Left renal cortex interstitium (tissue), 4 donors: ENCODE results near the gene SPEN. TPM values are rescaled to one million over a fixed set of nuclear protein-coding genes. Genes with fewer than 3 reads are reported as not detected.
A peak's percentile ranks its signal among the peaks of the same experiment; 100 is the strongest.
"Not testable (repeated sequence)": the region's sequence is repeated elsewhere in the genome, so short reads cannot be mapped to it uniquely, and the experiment has no call there.

Experiments
- DNase-seq, 4 donors: peaks; one replicate each; pipeline ENCODE4 v3.0.0-alpha.2; 2013; ENCODE audit warnings: low read depth in 4 of 4, low spot score in 2 of 4, missing footprints in 1 of 4
- polyA plus RNA-seq, 4 donors: library from polyadenylated mRNA; unstranded; fragments of 120-200 nt; gene quantifications; one replicate each; pipeline ENCODE4 v1.2.1, GENCODE V29; 2013; ENCODE audit not compliant: insufficient read length in 4 of 4

Gene SPEN, protein sequence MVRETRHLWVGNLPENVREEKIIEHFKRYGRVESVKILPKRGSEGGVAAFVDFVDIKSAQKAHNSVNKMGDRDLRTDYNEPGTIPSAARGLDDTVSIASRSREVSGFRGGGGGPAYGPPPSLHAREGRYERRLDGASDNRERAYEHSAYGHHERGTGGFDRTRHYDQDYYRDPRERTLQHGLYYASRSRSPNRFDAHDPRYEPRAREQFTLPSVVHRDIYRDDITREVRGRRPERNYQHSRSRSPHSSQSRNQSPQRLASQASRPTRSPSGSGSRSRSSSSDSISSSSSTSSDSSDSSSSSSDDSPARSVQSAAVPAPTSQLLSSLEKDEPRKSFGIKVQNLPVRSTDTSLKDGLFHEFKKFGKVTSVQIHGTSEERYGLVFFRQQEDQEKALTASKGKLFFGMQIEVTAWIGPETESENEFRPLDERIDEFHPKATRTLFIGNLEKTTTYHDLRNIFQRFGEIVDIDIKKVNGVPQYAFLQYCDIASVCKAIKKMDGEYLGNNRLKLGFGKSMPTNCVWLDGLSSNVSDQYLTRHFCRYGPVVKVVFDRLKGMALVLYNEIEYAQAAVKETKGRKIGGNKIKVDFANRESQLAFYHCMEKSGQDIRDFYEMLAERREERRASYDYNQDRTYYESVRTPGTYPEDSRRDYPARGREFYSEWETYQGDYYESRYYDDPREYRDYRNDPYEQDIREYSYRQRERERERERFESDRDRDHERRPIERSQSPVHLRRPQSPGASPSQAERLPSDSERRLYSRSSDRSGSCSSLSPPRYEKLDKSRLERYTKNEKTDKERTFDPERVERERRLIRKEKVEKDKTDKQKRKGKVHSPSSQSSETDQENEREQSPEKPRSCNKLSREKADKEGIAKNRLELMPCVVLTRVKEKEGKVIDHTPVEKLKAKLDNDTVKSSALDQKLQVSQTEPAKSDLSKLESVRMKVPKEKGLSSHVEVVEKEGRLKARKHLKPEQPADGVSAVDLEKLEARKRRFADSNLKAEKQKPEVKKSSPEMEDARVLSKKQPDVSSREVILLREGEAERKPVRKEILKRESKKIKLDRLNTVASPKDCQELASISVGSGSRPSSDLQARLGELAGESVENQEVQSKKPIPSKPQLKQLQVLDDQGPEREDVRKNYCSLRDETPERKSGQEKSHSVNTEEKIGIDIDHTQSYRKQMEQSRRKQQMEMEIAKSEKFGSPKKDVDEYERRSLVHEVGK (N-terminal part only)
- 10 to 100 TPM; 46.9 to 70.6 (median 58.3) TPM for polyA plus RNA-seq

DNA sequence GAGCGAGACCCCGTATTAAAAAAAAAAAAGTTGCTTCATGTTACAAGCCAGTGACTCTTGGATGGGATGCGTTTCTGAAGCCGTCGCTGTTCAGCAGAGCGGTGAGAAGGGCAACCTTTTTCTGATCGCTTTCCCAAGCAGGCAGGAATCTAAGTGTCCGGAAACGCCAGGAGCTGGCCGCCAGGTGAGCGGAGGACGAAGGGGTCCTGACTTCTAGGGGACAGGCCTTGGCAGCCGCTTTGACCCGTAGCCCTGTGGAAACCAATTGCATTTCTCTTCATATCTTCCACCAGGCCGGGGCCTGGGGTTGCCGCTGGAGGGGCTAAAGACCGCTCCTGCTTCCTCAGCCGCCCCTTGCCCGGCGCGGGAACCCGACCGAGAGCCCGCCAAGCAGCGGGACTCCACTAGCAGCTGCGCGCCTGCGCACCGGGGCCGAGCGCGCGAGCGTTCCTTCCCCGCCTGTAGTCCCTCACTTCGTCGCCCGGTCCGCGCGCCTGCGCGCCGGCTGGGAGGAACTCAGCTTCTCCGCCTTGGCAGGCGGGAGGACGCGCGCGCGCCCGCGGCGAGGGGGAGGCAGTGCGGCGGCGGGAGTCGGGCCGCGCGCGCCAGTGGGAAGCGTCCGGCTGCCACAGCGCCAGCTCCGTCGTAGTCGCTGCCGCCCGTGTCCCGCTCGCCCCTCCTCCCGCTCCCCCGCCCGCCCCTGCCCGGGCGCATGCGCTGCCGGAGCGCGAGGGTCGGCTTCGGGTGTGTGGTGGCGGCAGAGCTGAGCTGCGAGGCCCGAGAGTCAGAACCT, at the start of gene SPEN:
TSS of gene SPEN (plus strand) at position 608 of the 793 bp plus-strand sequence. CDS start 361 bp downstream, outside the sequence.
- peak in 3 of 4 donors; percentile 86 to 98 (median 95) for DNase-seq

DNA sequence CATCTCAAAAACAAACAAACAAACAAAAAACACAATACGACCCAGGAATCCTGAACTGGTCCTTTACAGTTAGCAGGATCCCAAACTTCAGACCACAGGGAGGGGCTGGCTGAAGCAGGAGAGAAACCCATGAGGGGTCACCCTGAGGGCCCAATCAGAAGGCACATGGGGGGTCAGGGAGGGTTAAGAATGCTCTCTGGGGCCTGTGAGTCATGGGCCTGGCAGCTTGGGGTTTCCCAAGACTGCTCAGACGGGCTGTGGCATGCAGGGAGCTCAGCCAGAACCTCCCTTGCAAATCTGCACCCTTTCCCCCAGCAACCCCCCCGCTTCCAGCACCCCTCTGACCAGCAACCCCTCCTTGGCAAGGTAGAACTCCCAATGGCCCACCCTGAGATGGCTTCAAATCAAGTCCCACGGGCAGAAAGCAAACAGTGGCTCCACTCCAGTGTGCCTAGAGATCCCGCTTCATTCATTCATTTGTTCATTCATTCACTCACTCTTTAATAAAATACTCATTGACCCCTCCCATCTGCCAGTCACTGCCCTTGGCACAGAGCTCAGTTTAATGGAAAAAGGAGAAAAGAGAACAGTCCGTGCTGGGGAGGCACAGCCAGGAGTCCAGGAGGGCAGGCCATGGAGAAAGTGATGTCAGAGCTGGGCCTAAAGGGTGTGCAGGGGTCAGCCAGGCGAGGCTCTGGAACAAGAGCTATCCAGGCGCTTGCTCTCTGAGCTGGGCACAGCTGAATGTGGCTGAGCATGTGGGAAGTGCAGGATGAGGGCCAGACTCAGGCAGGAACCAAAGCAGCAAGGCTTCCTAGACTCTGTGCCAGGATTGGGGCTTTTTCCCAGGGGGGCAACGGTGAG, 48.3 kb upstream of the SPEN start:
- no peak for DNase-seq

DNA sequence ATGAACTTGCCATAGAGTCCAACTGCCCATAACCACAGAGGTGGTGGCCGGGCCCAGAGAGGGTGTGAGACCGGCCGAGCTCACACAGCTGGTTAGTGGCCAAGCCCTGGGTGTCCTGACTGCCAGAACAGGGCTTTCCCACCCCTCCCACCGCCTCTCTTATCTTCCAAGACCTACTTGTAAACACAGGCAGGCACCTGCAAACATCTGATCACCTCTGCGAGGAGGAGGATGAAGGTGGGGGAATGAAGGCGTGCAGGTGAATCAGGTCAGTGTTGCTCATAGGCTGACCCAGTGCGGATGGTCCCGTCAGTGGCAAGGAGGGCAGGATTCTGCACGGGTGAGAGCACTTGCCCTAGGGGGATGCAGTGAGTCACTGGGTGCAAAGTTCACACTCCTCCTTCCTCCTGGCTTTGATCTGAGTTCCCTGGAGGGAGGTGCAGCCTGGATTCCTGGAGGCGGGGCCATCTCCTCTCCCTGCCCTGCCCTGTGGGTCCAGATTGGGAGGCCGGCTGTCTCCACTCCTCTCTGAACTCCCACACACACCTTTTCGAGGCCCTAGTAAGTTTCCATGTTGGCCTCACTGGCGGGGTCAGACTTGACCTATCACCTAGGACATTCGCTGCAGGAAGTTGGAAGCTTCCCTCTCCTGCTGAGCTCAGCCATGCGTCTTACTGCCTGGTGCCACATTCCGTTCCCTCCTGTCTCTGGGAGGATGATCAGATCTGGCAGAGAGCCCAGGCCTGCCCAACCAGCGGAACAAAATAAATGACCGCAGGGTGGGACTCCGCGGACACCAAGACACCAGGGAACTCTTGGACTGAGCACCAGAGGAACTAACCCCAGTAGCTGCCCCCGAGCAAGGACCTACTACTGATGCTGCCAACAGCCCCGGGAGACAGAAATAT, 47.3 kb upstream of the SPEN start:
- DNase-seq, result peak in 2 of 4 donors; percentile 56 to 74

DNA sequence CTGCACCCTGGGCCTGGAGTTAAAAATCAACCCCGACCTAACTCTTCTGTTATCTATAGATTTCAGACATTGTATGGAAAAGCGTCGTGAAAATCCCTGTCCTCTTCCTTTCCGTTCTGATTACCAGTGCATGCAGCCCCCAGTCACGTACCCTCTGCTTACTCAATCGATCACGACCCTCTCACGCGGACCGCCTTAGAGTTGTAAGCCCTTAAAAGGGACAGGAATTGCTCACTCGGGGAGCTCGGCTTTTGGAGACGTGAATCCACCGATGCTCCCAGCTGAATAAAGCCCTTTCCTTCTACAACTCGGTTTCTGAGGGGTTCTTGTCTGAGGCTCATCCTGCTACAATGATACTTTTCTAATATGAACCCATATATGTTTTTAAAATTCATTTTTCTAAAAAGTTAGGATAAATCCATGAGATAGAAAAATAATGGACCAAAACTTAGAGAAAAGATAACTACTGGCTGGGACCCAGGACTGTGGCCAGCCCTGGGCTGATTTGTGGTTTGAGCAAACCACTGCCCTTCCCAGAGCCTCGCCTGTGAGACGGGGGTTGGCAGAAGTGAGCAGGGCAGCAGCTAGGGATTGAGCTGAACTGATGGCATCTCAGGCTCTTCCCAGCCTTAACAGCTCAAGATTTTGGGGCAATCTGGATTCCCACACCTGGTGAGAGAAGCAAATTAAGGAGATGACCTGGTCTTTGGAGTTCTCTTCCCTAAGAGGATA, 45.1 kb upstream of the SPEN start:
- DNase-seq, result no peak

DNA sequence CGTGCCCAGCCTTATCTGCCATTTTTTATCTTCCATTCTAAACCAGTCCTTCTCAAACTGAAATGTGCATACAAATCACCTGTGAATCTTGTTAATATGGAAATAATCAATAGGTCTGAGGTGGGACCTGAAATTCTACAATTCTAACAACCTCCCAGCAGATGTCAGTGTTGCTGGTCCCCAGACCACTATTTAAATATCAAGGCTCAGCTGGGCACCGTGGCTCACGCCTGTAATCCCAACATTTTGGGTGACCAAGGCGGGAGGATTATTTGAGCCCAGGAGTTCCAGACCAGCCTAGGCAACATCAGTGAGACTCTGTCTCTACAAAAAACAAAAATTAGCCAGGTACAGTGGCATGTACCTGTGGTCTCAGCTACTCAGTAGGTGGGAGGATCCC, 44.1 kb upstream of the SPEN start:
- DNase-seq, result no peak

DNA sequence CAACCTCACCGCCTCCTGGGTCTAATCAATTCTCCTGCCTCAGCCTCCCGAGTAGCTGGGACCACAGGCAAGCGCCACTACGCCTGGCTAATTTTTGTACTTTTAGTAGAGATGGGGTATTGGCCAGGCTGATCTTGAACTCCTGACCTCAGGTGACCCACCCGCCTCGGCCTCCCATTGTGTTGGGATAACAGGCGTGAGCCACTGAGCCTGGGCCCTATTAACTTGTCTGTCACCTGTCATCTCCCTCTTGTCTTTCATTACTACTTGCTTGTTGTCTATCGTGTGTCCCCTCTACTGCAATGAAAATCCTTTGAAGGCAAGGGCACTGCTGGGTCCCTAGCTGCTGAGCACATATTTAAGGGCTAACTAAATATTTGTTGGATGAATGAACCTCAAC, 43.4 kb upstream of the SPEN start:
- DNase-seq, result no peak

DNA sequence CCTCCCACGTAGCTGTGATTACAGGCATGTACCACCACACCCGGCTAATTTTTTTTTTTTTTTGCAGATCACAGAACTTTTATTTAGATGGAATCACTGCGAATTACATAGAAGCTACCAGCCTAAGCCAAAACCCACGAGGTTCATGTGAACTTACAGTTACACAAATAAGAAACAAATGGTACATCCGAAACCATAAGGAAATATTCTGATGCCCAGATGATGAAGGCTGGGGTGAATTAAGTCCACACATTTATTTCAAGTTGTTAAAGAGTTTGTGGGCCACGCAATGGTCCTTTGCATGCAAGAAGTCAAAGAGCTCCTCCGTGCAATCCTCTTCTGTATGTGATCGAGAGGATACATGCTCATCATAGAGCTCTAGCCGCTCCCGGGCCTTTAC, 40.4 kb upstream of the SPEN start:
- no peak for DNase-seq

DNA sequence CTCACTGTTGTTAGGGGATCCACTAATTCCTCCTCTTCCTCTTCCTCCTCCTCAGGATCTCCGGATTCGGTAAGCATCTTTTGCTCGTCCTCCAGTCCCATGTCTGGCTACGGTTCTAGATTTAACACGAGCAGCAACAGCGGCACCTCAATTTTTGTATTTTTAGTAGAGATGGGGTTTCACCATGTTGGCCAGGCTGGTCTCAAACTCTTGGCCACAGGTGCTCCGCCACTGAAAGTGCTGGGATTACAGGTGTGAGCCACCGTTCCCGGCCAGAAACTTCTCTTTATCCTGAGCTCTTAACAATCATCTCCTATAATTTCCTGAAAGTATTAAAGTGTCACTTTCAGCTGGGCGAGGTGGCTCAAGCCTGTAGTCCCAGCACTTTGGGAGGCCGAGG, 40.0 kb upstream of the SPEN start, which contains the start of gene UQCRHL:
TSS of gene UQCRHL (minus strand) at position 101 of the 400 bp plus-strand sequence. CDS start at position 101, 0 bp downstream.
- DNase-seq, result not testable (repeated sequence)

DNA sequence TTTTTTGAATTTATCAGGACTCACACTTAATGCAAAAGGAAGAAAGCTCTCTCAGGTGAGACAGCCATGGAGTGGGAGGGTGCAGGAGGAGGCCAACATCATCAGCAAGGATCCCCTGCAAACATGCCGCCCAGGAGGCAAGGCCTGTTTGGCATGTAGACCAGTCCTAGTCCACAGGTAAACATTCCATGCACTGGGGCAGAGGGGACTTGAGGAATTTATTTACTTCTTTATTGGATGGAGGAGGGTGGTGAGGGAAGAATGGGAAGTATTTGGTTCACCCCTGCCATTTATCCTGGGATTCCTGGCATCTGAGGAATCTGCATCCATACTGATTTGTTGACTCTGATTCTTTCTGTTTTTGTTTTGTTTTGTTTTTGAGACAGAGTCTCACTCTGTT, 38.6 kb upstream of the SPEN start:
- DNase-seq, result no peak

DNA sequence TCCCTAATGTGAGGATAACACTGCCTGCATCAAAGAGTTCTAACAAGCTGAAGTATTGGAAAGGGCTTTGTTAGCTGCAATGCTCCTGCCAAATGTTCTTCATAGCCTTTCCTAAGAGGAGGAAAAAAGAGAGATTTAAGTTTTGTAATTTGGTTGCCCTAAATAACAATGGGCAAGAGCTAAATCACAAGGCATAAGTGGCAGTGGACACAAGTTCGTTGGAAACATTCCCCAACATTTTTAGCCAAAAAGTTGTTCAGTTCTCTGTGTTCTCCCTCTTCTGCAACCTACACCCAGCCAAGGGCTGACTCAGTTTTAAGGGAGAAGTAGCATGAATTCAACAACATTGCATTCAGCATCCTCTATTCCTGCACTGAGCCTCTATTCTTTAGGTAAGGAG, 37.4 kb upstream of the SPEN start:
- DNase-seq, result no peak

DNA sequence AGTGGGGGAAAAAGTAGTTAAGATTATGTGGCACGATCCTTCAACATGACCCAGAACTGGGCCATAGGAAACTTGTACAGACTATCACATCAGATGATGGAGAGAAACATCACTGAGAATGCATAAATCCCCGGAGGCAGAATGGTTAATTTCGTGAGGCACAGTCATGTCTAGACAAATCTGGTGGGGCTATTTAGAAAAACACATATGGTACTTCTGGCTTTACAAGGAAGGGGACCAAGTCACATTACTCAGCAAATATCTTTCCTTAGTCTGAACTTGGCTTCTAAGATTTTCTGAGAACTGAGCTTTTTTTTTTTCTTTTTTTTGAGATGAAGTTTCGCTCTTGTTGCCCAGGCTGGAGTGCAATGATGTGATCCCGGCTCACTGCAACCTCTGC, 30.8 kb upstream of the SPEN start:
- DNase-seq, result no peak

DNA sequence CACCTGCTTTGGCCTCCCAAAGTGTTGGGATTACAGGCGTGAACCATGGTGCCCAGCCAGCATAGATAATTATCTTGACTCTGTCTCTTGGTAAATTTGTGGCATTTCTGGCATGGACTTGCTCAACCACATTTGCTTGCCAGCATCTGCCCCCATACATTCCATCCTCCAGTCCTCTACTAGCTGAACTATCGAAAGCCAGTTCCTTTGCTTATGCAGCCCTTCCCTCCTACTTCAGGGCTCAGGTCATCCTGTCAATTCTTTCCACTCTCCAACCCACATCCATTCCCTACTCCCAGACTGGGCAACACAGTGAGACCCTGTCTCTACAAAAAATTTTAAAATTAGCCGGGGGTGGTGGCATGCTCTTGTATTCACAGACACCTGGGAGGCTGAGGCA, 27.0 kb upstream of the SPEN start:
- no peak for DNase-seq

DNA sequence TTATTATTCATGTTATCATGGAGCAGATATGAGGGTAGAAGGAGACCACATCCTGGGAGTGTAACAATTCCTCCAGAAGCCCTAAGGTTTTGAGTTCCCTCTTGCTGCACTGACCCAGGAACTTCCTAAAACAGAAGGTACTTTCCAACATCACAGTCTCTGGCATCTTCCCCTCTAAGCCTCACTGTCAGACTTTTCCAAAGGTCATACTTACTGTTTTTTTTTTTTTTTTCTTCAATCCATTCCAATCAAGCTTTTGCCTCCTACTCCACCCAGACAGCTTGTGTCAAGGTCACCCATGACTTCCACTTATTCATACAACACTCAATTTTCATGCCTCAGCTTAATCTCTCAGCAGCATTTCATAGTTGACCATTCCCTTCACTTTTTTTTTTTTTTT, 21.7 kb upstream of the SPEN start:
- no peak for DNase-seq

DNA sequence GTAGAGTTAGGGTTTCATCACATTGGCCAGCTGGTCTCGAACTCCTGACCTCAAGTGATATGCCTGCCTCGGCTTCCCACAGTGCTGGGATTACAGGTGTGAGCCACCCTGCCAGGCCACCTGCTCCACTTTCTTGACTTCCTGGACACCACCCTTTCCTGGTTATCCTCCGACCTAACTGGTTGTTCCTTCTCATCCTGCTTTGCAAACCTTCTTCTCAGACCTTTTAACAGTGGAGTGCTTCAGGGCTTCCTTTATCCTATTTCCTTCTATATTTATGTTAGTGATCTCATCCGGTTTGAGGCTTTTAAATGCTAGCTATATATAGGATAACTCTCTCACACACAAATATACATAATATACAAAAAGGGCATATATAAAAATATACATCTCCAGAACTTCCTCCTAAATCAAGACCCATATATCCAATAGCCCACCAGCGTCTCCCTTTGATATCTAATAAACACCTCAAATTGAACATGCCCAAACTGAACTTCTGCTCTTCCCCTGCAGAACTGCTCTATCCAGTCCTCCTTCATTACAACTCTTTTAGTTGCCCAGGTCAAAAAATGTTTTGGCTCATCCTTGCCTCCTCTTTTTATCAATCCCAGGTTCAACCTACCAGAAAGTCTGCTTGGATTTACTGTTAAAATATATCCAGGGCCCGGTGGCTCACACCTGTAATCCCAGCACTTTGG, 20.5 kb upstream of the SPEN start:
- no peak for DNase-seq

DNA sequence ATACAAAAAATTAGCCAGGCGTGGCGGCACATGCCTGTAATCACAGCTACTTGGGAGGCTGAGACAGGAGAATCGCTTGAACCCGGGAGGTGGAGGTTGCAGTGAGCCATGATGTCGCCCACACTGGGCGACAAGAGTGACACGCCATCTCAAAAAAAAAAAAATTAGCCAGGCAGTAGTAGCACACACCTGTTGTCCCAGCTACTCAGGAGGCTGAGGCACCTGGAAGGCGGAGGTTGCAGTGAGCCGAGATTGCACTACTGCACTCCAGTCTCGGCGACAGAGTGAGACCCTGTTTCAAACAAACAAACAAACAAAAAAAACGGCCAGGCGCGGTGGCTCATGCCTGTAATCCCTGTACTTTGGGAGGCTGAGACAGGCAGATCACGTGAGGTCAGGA, 19.9 kb upstream of the SPEN start:
- not testable (repeated sequence) for DNase-seq

DNA sequence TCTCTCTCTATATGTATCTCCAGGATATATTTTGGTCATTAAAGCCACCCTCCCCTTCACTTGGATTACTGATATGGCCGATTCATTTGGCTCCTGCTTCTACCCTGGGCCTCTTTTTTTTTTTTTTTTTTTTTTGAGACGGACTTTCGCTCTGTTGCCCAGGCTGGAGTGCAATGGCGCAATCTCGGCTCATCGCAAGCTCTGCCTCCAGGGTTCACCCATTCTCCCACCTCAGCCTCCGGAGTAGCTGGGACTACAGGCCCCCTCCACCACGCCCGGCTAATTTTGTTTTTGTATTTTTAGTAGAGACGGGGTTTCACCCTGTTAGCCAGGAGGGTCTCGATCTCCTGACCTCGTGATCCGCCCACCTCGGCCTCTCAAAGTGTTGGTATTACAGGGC, 18.6 kb upstream of the SPEN start:
- DNase-seq, result not testable (repeated sequence)

DNA sequence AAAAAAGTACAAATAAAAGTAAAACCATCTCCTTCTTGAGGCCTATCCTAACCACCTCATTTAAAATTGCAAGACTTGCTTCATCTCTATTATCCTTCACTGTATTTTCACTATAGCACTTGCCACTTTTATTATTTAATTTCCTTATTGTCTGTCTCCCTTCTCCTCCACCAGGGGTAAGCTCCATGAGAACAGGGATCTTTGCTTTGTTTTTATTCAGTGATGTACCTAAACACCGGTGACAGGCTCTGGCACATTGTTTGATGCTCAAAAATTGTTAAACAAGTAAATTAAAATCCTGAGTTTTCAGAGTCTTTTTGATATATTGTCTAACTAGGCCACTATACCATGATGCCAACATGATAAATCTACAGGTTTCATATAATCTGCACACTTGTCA, 17.2 kb upstream of the SPEN start:
- DNase-seq, result no peak
